Neural cell (in vitro differentiated cells): ENCODE measurements around the gene SUCLG2. TPM values are rescaled to one million over a fixed set of nuclear protein-coding genes. Genes with fewer than 3 reads are reported as not detected.

Experiments
- H2AFZ ChIP-seq: fragments of 200-600, 300-800 bp; sonication (generic), shearing (Covaris generic); 2 replicates; pipeline ENCODE4 v1.6.0; 2014; ENCODE audit warnings: low read depth, mild to moderate bottlenecking, antibody characterized with exemption, low read length, moderate library complexity
- H3F3A ChIP-seq: fragments of 200-600 bp; shearing (Covaris generic); 2 replicates; pipeline ENCODE4 v1.6.1; 2016; ENCODE audit warnings: mild to moderate bottlenecking, moderate library complexity, mixed read lengths, antibody characterized with exemption, low read length; ENCODE audit not compliant: insufficient read depth, poor library complexity, severe bottlenecking
- H3K27ac ChIP-seq: fragments of 200-600, 300-800 bp; sonication (generic), shearing (Covaris generic); 2 replicates; pipeline ENCODE4 v1.5.1; 2014; ENCODE audit warnings: mild to moderate bottlenecking, low read length, moderate library complexity
- H3K27me3 ChIP-seq: fragments of 300-800, 200-600 bp; sonication (generic), shearing (Covaris generic); 2 replicates; pipeline ENCODE4 v1.6.0; 2014; ENCODE audit warnings: mild to moderate bottlenecking, low read depth, low read length, moderate library complexity; ENCODE audit not compliant: insufficient read depth
- H3K36me3 ChIP-seq: fragments of 300-800, 200-600 bp; sonication (generic), shearing (Covaris generic); 2 replicates; pipeline ENCODE4 v1.5.1; 2014; ENCODE audit warnings: mild to moderate bottlenecking, antibody characterized with exemption, low read length, moderate library complexity; ENCODE audit not compliant: insufficient read depth
- H3K4me2 ChIP-seq: fragments of 300-800, 200-600 bp; sonication (generic), shearing (Covaris generic); 2 replicates; pipeline ENCODE4 v1.6.0; 2014; ENCODE audit warnings: mild to moderate bottlenecking, low read length
- H3K4me3 ChIP-seq: fragments of 300-800, 200-600 bp; sonication (generic), shearing (Covaris generic); 2 replicates; pipeline ENCODE4 v1.5.1; 2014; ENCODE audit warnings: mild to moderate bottlenecking, low read length, moderate library complexity
- H3K79me2 ChIP-seq: fragments of 200-600 bp; shearing (Covaris generic); replicated peaks from 2 replicates; pipeline ENCODE4 v1.6.0; 2014; ENCODE audit warnings: mild to moderate bottlenecking, low read length, moderate library complexity; ENCODE audit not compliant: insufficient read depth
- H3K9ac ChIP-seq: fragments of 300-800, 200-600 bp; sonication (generic), shearing (Covaris generic); 2 replicates; pipeline ENCODE4 v1.6.1; 2016; ENCODE audit warnings: mild to moderate bottlenecking, low read length, mixed read lengths
- H3K9me2 ChIP-seq: fragments of 200-600 bp; shearing (Covaris generic); 2 replicates; pipeline ENCODE4 v1.6.1; 2016; ENCODE audit warnings: mild to moderate bottlenecking, low read length, mixed read lengths; ENCODE audit not compliant: insufficient read depth
- H3K9me3 ChIP-seq: fragments of 200-600, 300-800 bp; sonication (generic), shearing (Covaris generic); 2 replicates; pipeline ENCODE4 v1.6.1; 2016; ENCODE audit warnings: mild to moderate bottlenecking, mixed run types, low read length, moderate library complexity, mixed read lengths
- H4K20me1 ChIP-seq: fragments of 200-600 bp; shearing (Covaris generic); 2 replicates; pipeline ENCODE4 v1.6.1; 2016; ENCODE audit warnings: mild to moderate bottlenecking, mixed run types; ENCODE audit not compliant: insufficient read depth
- EP300 ChIP-seq: fragments of 450-650 bp; conservative IDR thresholded peaks from 2 replicates; pipeline ENCODE4 v1.6.1; 2014; ENCODE audit warnings: antibody characterized with exemption, mild to moderate bottlenecking, moderate library complexity; ENCODE audit not compliant: poor library complexity, severe bottlenecking
- EZH2 ChIP-seq: fragments of 200-600, 300-800 bp; shearing (Covaris generic), sonication (generic); IDR thresholded peaks from 2 replicates; pipeline ENCODE4 v1.6.1; 2014; ENCODE audit warnings: antibody characterized with exemption, low read length, borderline replicate concordance, mild to moderate bottlenecking; ENCODE audit not compliant: insufficient read depth, poor library complexity, severe bottlenecking
- POLR2AphosphoS5 ChIP-seq: IDR thresholded peaks from 2 replicates; pipeline ENCODE4 v1.6.1; 2012
- RAD21 ChIP-seq: fragments of 450-650 bp; conservative IDR thresholded peaks from 2 replicates; pipeline ENCODE4 v1.6.1; 2014; ENCODE audit warnings: antibody characterized with exemption, mild to moderate bottlenecking, moderate library complexity
- SMC3 ChIP-seq: fragments of 450-650 bp; conservative IDR thresholded peaks from 2 replicates; pipeline ENCODE4 v1.6.1; 2014; ENCODE audit warnings: antibody characterized with exemption, mild to moderate bottlenecking, moderate library complexity; ENCODE audit not compliant: poor library complexity
- TAF1 ChIP-seq: IDR thresholded peaks from 2 replicates; pipeline ENCODE4 v1.6.1; 2012; ENCODE audit warnings: low read depth
- polyA plus RNA-seq: library from polyadenylated mRNA; depleted of rRNA; stranded (reverse); fragments of >200 nt; gene quantifications from 2 replicates; pipeline ENCODE4 v1.2.3, GENCODE V29; 2014
- TF ChIP-seq, protein P1 (sequence below): IDR thresholded peaks from 2 replicates; pipeline ENCODE4 v1.6.1; 2012; ENCODE audit warnings: borderline replicate concordance
- TF ChIP-seq, protein P2 (sequence below): fragments of 450-650 bp; IDR thresholded peaks from 2 replicates; pipeline ENCODE4 v1.5.1; 2014; ENCODE audit warnings: antibody characterized with exemption, mild to moderate bottlenecking, moderate library complexity; ENCODE audit not compliant: poor library complexity, severe bottlenecking

Gene SUCLG2
- polyA plus RNA-seq, 1 donor from 2014 or later, result 0.15 TPM

GRCh38 chr3:67608034-67608433, 46.4 kb downstream of the SUCLG2 start:
- no peaks in the 10 kb centered on the region for H3K27me3 ChIP-seq
- H3F3A ChIP-seq, result no peaks in the 10 kb centered on the region
- no peak overlapping the region for H3K27ac ChIP-seq
- H3K9ac ChIP-seq, result no peak overlapping the region
- H3K4me2 ChIP-seq, result no peak overlapping the region
- no peaks in the 10 kb centered on the region for H3K9me3 ChIP-seq
- H3K4me3 ChIP-seq, result no peak overlapping the region
- H2AFZ ChIP-seq, result no peak overlapping the region
- no peaks in the 10 kb centered on the region for H3K9me2 ChIP-seq
- H4K20me1 ChIP-seq, result no peaks in the 10 kb centered on the region
- no peaks in the 10 kb centered on the region for H3K36me3 ChIP-seq
- no peaks in the 10 kb centered on the region for H3K79me2 ChIP-seq
- no peak for TF ChIP-seq SMC3
- TF ChIP-seq, protein P1, sequence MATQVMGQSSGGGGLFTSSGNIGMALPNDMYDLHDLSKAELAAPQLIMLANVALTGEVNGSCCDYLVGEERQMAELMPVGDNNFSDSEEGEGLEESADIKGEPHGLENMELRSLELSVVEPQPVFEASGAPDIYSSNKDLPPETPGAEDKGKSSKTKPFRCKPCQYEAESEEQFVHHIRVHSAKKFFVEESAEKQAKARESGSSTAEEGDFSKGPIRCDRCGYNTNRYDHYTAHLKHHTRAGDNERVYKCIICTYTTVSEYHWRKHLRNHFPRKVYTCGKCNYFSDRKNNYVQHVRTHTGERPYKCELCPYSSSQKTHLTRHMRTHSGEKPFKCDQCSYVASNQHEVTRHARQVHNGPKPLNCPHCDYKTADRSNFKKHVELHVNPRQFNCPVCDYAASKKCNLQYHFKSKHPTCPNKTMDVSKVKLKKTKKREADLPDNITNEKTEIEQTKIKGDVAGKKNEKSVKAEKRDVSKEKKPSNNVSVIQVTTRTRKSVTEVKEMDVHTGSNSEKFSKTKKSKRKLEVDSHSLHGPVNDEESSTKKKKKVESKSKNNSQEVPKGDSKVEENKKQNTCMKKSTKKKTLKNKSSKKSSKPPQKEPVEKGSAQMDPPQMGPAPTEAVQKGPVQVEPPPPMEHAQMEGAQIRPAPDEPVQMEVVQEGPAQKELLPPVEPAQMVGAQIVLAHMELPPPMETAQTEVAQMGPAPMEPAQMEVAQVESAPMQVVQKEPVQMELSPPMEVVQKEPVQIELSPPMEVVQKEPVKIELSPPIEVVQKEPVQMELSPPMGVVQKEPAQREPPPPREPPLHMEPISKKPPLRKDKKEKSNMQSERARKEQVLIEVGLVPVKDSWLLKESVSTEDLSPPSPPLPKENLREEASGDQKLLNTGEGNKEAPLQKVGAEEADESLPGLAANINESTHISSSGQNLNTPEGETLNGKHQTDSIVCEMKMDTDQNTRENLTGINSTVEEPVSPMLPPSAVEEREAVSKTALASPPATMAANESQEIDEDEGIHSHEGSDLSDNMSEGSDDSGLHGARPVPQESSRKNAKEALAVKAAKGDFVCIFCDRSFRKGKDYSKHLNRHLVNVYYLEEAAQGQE, result no peak
- no peak for TF ChIP-seq POLR2AphosphoS5
- TF ChIP-seq EZH2, result no peak
- TF ChIP-seq RAD21, result no peak
- TF ChIP-seq, protein P2, sequence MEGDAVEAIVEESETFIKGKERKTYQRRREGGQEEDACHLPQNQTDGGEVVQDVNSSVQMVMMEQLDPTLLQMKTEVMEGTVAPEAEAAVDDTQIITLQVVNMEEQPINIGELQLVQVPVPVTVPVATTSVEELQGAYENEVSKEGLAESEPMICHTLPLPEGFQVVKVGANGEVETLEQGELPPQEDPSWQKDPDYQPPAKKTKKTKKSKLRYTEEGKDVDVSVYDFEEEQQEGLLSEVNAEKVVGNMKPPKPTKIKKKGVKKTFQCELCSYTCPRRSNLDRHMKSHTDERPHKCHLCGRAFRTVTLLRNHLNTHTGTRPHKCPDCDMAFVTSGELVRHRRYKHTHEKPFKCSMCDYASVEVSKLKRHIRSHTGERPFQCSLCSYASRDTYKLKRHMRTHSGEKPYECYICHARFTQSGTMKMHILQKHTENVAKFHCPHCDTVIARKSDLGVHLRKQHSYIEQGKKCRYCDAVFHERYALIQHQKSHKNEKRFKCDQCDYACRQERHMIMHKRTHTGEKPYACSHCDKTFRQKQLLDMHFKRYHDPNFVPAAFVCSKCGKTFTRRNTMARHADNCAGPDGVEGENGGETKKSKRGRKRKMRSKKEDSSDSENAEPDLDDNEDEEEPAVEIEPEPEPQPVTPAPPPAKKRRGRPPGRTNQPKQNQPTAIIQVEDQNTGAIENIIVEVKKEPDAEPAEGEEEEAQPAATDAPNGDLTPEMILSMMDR, result no peak

- Histone ChIP-seq H4K20me1 (no peaks in the 10 kb centered on the region), H3K4me2 (no peak overlapping the region), H3F3A (no peaks in the 10 kb centered on the region), H3K79me2 (no peaks in the 10 kb centered on the region), H3K9me2 (no peaks in the 10 kb centered on the region), H3K9me3 (no peaks in the 10 kb centered on the region), H3K27me3 (no peaks in the 10 kb centered on the region), H3K4me3 (no peak overlapping the region), H3K9ac (no peak overlapping the region), H3K27ac (no peak overlapping the region), H2AFZ (no peak overlapping the region), H3K36me3 (no peaks in the 10 kb centered on the region)
- TF ChIP-seq, protein P1, result no peak
- TF ChIP-seq TAF1, result no peak
- no peak for TF ChIP-seq EP300
Measured at GRCh38 chr3:67605377-67605776, 49.0 kb downstream of the SUCLG2 start.
